K562 treated with DMSO at 1 percent for 24 hours (cell line): Measurements from ENCODE around the gene FGFR1OP2. TPM values are rescaled to one million over a fixed set of nuclear protein-coding genes. Genes with fewer than 3 reads are reported as not detected.

Source experiments
- total RNA-seq: library from RNA; unstranded; fragments of 300-600 nt; gene quantifications from 2 replicates; pipeline ENCODE4 v1.2.3, GENCODE V29; 2022; ENCODE audit warnings: low read depth; ENCODE audit not compliant: insufficient read depth

Gene FGFR1OP2
- 33.1 and 37.1 TPM in 2 replicates for total RNA-seq

GRCh38 chr12:26937863-26938700 lies at the start of gene FGFR1OP2, which contains the start of gene INTS13:
FGFR1OP2 (plus strand) TSS chr12:26938470; CDS start chr12:26954159, 15,689 bp downstream.
INTS13 (minus strand) TSS chr12:26937981; CDS start chr12:26936803, 1,178 bp downstream.

DNA sequence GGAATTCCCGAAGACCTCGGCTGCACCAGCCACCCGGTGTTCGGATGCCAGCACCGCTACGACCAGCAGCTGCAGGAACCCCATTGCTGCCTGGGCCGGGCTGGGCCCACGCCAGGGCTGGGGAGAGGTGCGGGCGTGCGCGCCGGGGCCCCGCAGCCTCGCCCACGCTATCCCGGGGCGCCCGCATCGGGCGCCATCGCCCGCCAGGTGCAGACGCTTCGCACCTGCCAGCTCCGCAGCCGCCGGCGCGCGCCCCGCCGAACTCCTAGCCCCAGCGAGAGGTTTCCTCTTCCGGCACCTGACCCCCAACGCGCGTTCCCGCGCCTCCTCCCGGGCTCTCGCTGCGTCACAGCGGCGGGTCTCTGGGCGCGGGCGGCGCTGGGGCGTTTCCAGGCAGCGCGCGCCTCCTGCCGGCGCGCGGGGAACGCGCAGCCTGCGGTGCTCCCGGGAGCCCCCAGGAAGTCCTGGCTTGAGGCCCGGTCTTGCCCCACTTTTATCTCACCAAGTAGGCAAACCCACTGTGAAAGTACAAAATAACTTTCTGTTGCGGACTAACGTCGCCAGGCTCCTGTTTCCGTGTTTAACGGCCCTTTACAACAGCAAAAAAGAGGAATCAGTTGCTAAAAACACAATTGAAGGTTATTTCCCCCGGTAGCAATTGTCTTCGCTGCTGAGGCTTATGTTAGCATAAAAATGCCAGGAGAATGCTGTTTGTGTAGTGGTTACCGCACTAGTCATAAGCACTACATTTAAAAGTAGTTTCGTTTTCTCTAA lies 76.0 kb downstream of the FGFR1OP2 start, which contains the start of gene TM7SF3:
TM7SF3 (minus strand) TSS at position 300 of the 774 bp plus-strand sequence; CDS start at position 84, 216 bp downstream.

Other genes with a start within 250 kb of the FGFR1OP2 start
- 2.5 and 3.0 TPM in 2 replicates for gene ITPR2, start 105.3 kb upstream of the FGFR1OP2 start, total RNA-seq
- gene INTS13, start 489 bp upstream of the FGFR1OP2 start, total RNA-seq: 16.1 and 23.1 TPM in 2 replicates
- 34.4 and 39.2 TPM in 2 replicates for gene TM7SF3, start 75.9 kb downstream of the FGFR1OP2 start, total RNA-seq
- gene MED21, start 84.1 kb downstream of the FGFR1OP2 start, total RNA-seq: 17.5 and 21.5 TPM in 2 replicates
- gene C12orf71, start 144.1 kb downstream of the FGFR1OP2 start, total RNA-seq: not detected in 2 replicates